HG03196 (cell line): ENCODE results near the gene KCNH3.
"Not testable (repeated sequence)": the region's sequence is repeated elsewhere in the genome, so short reads cannot be mapped to it uniquely, and the experiment has no call there.

Experiments
- ATAC-seq: cut with Tn5 transposase; IDR thresholded peaks from one replicate; pipeline ENCODE4 v1.9.1; 2021; ENCODE audit not compliant: unreplicated experiment

KCNH3 gene

GRCh38 chr12:49584591-49584990 lies 45.8 kb downstream of the KCNH3 start:
- no peak for ATAC-seq

GRCh38 chr12:49585477-49586459 lies 46.9 kb downstream of the KCNH3 start:
- no peak for ATAC-seq

- ATAC-seq, result no peak
Measured at GRCh38 chr12:49587174-49587908, 48.5 kb downstream of the KCNH3 start.

GRCh38 chr12:49588281-49588680 lies 49.5 kb downstream of the KCNH3 start:
- ATAC-seq, result no peak

GRCh38 chr12:49588721-49589516 lies 50.1 kb downstream of the KCNH3 start:
- no peak for ATAC-seq

- ATAC-seq, result no peak
Measured at GRCh38 chr12:49598527-49598926, 59.7 kb downstream of the KCNH3 start.

- no peak for ATAC-seq
Measured at GRCh38 chr12:49599961-49600360, 61.1 kb downstream of the KCNH3 start.

GRCh38 chr12:49603721-49604120 lies 64.9 kb downstream of the KCNH3 start:
- ATAC-seq, result no peak

GRCh38 chr12:49604856-49605255 lies 66.0 kb downstream of the KCNH3 start:
- no peak for ATAC-seq

GRCh38 chr12:49605539-49605938 lies 66.7 kb downstream of the KCNH3 start, which contains the start of gene FAM186B:
Gene FAM186B (minus strand): TSS chr12:49605639. CDS start chr12:49605477, 162 bp downstream.
- ATAC-seq, result not testable (repeated sequence)
